PC-9 (cell line): ENCODE data around the gene TSPEAR.

Source experiments
- EZH2 ChIP-seq: fragments of 200-600 bp; sonication (generic); IDR thresholded peaks from 2 replicates; pipeline ENCODE4 v1.8.0; 2017; ENCODE audit warnings: antibody characterized with exemption, low read depth
- TF ChIP-seq, protein P1 (sequence below): fragments of 200-600 bp; sonication (generic); conservative IDR thresholded peaks from 2 replicates; pipeline ENCODE4 v1.6.1; 2017; ENCODE audit warnings: mixed run types, antibody characterized with exemption, mild to moderate bottlenecking, moderate library complexity

DNA sequence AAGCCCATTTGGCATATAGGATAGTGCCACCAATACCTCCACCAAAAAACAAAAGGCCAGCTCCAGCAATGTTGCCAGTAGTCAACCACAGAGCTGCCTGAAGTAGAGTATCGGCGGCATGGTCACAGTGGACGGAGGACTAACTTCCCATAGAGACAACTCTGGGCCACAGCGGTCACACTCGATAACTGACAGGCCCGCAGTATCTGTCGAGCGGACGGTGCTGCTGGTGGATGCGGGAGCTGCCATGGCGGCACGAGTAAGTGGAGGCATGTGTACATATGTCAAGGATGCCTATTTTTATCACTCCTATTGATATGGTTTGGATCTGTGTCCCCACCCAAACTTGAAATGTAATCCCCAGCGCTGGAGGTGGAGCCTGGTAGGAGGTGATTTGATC is 33.5 kb downstream of the TSPEAR start:
- no peak for TF ChIP-seq EZH2
- TF ChIP-seq, protein P1, sequence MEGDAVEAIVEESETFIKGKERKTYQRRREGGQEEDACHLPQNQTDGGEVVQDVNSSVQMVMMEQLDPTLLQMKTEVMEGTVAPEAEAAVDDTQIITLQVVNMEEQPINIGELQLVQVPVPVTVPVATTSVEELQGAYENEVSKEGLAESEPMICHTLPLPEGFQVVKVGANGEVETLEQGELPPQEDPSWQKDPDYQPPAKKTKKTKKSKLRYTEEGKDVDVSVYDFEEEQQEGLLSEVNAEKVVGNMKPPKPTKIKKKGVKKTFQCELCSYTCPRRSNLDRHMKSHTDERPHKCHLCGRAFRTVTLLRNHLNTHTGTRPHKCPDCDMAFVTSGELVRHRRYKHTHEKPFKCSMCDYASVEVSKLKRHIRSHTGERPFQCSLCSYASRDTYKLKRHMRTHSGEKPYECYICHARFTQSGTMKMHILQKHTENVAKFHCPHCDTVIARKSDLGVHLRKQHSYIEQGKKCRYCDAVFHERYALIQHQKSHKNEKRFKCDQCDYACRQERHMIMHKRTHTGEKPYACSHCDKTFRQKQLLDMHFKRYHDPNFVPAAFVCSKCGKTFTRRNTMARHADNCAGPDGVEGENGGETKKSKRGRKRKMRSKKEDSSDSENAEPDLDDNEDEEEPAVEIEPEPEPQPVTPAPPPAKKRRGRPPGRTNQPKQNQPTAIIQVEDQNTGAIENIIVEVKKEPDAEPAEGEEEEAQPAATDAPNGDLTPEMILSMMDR, result no peak
